GM12878 (cell line): ENCODE measurements around the gene SLX4IP. TPM values are rescaled to one million over a fixed set of nuclear protein-coding genes. Genes with fewer than 3 reads are reported as not detected.

Experiments used
- ASH2L ChIP-seq: fragments of 300-600, 200-600 bp; sonication (generic); IDR thresholded peaks from 2 replicates; pipeline ENCODE4 v1.6.1; 2017; ENCODE audit warnings: low read depth, mild to moderate bottlenecking, borderline replicate concordance
- IRF4 ChIP-seq: IDR thresholded peaks from 2 replicates; pipeline ENCODE4 v1.6.1; 2011; ENCODE audit warnings: low read depth, low read length
- JUND ChIP-seq: IDR thresholded peaks from 2 replicates; pipeline ENCODE4 v1.6.1; 2012; ENCODE audit warnings: low read depth, mild to moderate bottlenecking, low read length, improper control_type of control experiment, moderate library complexity
- KLF5 ChIP-seq: fragments of 450-650 bp; IDR thresholded peaks from 2 replicates; pipeline ENCODE4 v1.6.1; 2014; ENCODE audit warnings: mild to moderate bottlenecking; ENCODE audit not compliant: partially characterized antibody
- MAX ChIP-seq: IDR thresholded peaks from 2 replicates; pipeline ENCODE4 v1.6.1; 2012; ENCODE audit warnings: low read depth, low read length, improper control_type of control experiment
- MXI1 ChIP-seq: fragments of 150-350 bp; IDR thresholded peaks from 2 replicates; pipeline ENCODE4 v1.6.1; 2011; ENCODE audit warnings: low read depth, mild to moderate bottlenecking, inconsistent platforms, low read length, improper control_type of control experiment
- MYC ChIP-seq: IDR thresholded peaks from 2 replicates; pipeline ENCODE4 v1.6.1; 2011; ENCODE audit warnings: mild to moderate bottlenecking, low read length, moderate library complexity, inconsistent platforms; ENCODE audit not compliant: insufficient read depth, insufficient replicate concordance, insufficient read length, severe bottlenecking
- NBN ChIP-seq: fragments of 450-650 bp; IDR thresholded peaks from 2 replicates; pipeline ENCODE4 v1.6.1; 2016
- NFXL1 ChIP-seq: fragments of 450-650 bp; IDR thresholded peaks from 2 replicates; pipeline ENCODE4 v1.6.1; 2017; ENCODE audit warnings: antibody characterized with exemption, mild to moderate bottlenecking, borderline replicate concordance
- NR2F1 ChIP-seq: fragments of 450-650 bp; conservative IDR thresholded peaks from 2 replicates; pipeline ENCODE4 v1.6.1; 2017; ENCODE audit warnings: mild to moderate bottlenecking
- PAX8 ChIP-seq: fragments of 450-650 bp; IDR thresholded peaks from 2 replicates; pipeline ENCODE4 v1.6.1; 2017; ENCODE audit warnings: mild to moderate bottlenecking, moderate library complexity
- PML ChIP-seq: IDR thresholded peaks from 2 replicates; pipeline ENCODE4 v1.6.1; 2012; ENCODE audit warnings: low read length, inconsistent platforms
- POU2F2 ChIP-seq: IDR thresholded peaks from 3 replicates; pipeline ENCODE4 v1.6.1; 2011; ENCODE audit warnings: low read depth, mild to moderate bottlenecking, low read length, borderline replicate concordance
- RAD51 ChIP-seq: fragments of 450-650 bp; IDR thresholded peaks from 2 replicates; pipeline ENCODE4 v1.6.1; 2016; ENCODE audit warnings: moderate library complexity, mild to moderate bottlenecking, inconsistent platforms
- SMC3 ChIP-seq: IDR thresholded peaks from 2 replicates; pipeline ENCODE4 v1.6.1; 2011; ENCODE audit warnings: low read length, improper control_type of control experiment, borderline replicate concordance
- TAF1 ChIP-seq: IDR thresholded peaks from 2 replicates; pipeline ENCODE4 v1.6.1; 2011; ENCODE audit warnings: mild to moderate bottlenecking, low read depth, low read length, borderline replicate concordance
- ZNF687 ChIP-seq: fragments of 450-650 bp; IDR thresholded peaks from 2 replicates; pipeline ENCODE4 v1.6.1; 2017; ENCODE audit warnings: mild to moderate bottlenecking, moderate library complexity
- polyA plus RNA-seq, 11 experiments: library from polyadenylated mRNA; depleted of rRNA in 4 of 11; unstranded in 6 of 11; stranded (reverse) in 5 of 11; fragments of >200 nt; fragmentation: Nextera tagmentation in 4 of 11; fragmentation: Illumina TruSeq in 1 of 11; extraction: Ambion mirVana in 4 of 11; extraction: Trizol in 1 of 11; gene quantifications; 1 replicate in 1 of 11; 2 replicates in 10 of 11; pipeline versions ENCODE4 v1.2.1 to v1.2.3, GENCODE V29; 2011 to 2016; ENCODE audit warnings: inconsistent platforms in 2 of 11, missing spikeins in 2 of 11, low read depth in 1 of 11
- total RNA-seq, 4 experiments: library from RNA; depleted of rRNA in 3 of 4; stranded (reverse); fragments of >200 nt in 3 of 4; fragmentation: Illumina TruSeq in 1 of 4; extraction: Trizol in 1 of 4; gene quantifications; 2 replicates each; pipeline versions ENCODE4 v1.2.1 to v1.2.3, GENCODE V29; 2013 to 2021
- TF ChIP-seq, protein P1 (sequence below): fragments of 450-650 bp; IDR thresholded peaks from 2 replicates; pipeline ENCODE4 v1.6.1; 2017; ENCODE audit warnings: antibody characterized with exemption, mild to moderate bottlenecking, moderate library complexity
- TF ChIP-seq, protein P2 (sequence below), 3 experiments: IDR thresholded peaks in 2 of 3; conservative IDR thresholded peaks in 1 of 3; 2 replicates each; pipeline ENCODE4 v1.5.1; 2011; ENCODE audit warnings: low read depth in 3 of 3, low read length in 3 of 3, mild to moderate bottlenecking in 3 of 3, control low read depth in 2 of 3, moderate library complexity in 2 of 3, inconsistent platforms in 1 of 3, mixed read lengths in 1 of 3; ENCODE audit not compliant: control insufficient read depth in 2 of 3, insufficient read depth in 1 of 3; ENCODE audit errors: extremely low read depth in 1 of 3
- TF ChIP-seq, protein P3 (sequence below): IDR thresholded peaks from 2 replicates; pipeline ENCODE4 v1.6.1; 2012; ENCODE audit warnings: low read depth, low read length, improper control_type of control experiment

The SLX4IP gene
- total and polyA plus RNA-seq, 10 of the 15 experiments (the other 5 are each of a cell fraction or from before 2014, with no cell fraction given): 2.2 to 11.0 (median 6.3) TPM

DNA sequence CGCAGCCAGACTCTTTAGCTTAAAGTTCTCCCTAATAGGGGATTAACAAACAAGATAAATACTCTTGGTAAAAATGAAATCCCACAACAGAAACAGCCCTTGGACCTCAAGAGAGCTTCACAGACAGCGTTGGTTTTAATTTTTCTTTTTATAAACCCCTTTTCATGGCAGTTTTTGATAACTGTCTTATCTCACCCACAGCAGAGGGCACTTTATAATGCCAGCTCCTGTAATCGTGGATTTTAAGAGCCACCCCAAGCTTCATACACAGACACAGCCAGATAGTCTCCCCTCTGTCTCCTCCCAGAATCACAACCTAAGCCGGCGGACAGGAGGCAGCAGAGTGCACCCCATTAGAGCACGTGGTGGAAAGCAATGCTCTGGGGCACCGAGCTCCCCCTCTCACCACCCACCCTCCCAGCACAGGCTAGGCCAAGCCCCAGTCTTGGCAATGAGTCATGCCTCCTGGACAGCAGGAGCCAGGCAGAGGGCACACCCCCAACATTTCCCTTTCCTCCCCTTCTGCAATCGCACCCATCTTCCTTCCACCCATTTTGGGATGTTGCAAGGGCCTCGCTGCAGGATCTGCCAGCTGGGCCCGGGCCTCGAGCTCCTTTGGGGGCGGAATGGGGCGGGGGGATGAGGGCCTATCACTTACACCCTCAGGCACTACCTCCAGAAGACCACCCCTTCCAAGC, 236.3 kb downstream of the SLX4IP start (continued):
- TF ChIP-seq NR2F1 (no peak), JUND (0 out of 2 replicates have a peak, but pooled peaks have one; percentile 9), POU2F2 (no peak; the same call in 2 of the 3 replicates), IRF4 (0 out of 2 replicates have a peak, but pooled peaks have one; percentile 25), PAX8 (no peak), MAX (peak; percentile 91), TAF1 (no peak), NBN (no peak; the same call in 1 of the 2 replicates), KLF5 (no peak), NFXL1 (no peak), MYC (peak; percentile 84), ASH2L (no peak), ZNF687 (peak; percentile 86), MXI1 (peak; percentile 94), PML (no peak), RAD51 (peak; percentile 83), SMC3 (peak; percentile 32; the same call in 1 of the 2 replicates)
- TF ChIP-seq, protein P1, sequence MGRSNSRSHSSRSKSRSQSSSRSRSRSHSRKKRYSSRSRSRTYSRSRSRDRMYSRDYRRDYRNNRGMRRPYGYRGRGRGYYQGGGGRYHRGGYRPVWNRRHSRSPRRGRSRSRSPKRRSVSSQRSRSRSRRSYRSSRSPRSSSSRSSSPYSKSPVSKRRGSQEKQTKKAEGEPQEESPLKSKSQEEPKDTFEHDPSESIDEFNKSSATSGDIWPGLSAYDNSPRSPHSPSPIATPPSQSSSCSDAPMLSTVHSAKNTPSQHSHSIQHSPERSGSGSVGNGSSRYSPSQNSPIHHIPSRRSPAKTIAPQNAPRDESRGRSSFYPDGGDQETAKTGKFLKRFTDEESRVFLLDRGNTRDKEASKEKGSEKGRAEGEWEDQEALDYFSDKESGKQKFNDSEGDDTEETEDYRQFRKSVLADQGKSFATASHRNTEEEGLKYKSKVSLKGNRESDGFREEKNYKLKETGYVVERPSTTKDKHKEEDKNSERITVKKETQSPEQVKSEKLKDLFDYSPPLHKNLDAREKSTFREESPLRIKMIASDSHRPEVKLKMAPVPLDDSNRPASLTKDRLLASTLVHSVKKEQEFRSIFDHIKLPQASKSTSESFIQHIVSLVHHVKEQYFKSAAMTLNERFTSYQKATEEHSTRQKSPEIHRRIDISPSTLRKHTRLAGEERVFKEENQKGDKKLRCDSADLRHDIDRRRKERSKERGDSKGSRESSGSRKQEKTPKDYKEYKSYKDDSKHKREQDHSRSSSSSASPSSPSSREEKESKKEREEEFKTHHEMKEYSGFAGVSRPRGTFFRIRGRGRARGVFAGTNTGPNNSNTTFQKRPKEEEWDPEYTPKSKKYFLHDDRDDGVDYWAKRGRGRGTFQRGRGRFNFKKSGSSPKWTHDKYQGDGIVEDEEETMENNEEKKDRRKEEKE: no peak
- TF ChIP-seq, protein P2, sequence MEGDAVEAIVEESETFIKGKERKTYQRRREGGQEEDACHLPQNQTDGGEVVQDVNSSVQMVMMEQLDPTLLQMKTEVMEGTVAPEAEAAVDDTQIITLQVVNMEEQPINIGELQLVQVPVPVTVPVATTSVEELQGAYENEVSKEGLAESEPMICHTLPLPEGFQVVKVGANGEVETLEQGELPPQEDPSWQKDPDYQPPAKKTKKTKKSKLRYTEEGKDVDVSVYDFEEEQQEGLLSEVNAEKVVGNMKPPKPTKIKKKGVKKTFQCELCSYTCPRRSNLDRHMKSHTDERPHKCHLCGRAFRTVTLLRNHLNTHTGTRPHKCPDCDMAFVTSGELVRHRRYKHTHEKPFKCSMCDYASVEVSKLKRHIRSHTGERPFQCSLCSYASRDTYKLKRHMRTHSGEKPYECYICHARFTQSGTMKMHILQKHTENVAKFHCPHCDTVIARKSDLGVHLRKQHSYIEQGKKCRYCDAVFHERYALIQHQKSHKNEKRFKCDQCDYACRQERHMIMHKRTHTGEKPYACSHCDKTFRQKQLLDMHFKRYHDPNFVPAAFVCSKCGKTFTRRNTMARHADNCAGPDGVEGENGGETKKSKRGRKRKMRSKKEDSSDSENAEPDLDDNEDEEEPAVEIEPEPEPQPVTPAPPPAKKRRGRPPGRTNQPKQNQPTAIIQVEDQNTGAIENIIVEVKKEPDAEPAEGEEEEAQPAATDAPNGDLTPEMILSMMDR (IDR thresholded peaks at IDR 0.05 in 2 of 3, conservative IDR thresholded peaks at IDR 0.05 in 1 of 3; ENCODE audit: control insufficient read depth in 2 of 3, extremely low read depth in 1 of 3, insufficient read depth in 1 of 3, low read depth in 3 of 3, low read length in 3 of 3): peak; percentile 54 to 65 (median 61)
- TF ChIP-seq, protein P3, sequence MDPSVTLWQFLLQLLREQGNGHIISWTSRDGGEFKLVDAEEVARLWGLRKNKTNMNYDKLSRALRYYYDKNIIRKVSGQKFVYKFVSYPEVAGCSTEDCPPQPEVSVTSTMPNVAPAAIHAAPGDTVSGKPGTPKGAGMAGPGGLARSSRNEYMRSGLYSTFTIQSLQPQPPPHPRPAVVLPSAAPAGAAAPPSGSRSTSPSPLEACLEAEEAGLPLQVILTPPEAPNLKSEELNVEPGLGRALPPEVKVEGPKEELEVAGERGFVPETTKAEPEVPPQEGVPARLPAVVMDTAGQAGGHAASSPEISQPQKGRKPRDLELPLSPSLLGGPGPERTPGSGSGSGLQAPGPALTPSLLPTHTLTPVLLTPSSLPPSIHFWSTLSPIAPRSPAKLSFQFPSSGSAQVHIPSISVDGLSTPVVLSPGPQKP: no peak
